Immature natural killer cell (primary cell): ENCODE results near the gene BRAP. TPM values are rescaled to one million over a fixed set of nuclear protein-coding genes. Genes with fewer than 3 reads are reported as not detected.
"Not testable (repeated sequence)": the region's sequence is repeated elsewhere in the genome, so short reads cannot be mapped to it uniquely, and the experiment has no call there.

Experiments used
- DNase-seq, 3 donors: peaks; one replicate each; pipeline ENCODE4 v3.0.0; 2022; ENCODE audit warnings: mixed read lengths in 1 of 3
- H3K27ac Mint-ChIP-seq, 6 donors: one replicate each; pipeline ENCODE4 v1.8.0; 2020; ENCODE audit warnings: mixed read lengths in 6 of 6, mild to moderate bottlenecking in 5 of 6, inconsistent platforms in 4 of 6, moderate library complexity in 3 of 6
- H3K27me3 Mint-ChIP-seq, 3 donors: one replicate each; pipeline ENCODE4 v1.8.0; 2020 to 2021; ENCODE audit warnings: low read depth in 3 of 3, mild to moderate bottlenecking in 3 of 3, mixed read lengths in 3 of 3, moderate library complexity in 3 of 3, inconsistent platforms in 1 of 3
- H3K36me3 Mint-ChIP-seq, 3 donors: one replicate each; pipeline ENCODE4 v1.8.0; 2020; ENCODE audit warnings: mixed read lengths in 3 of 3, inconsistent platforms in 2 of 3, mild to moderate bottlenecking in 2 of 3
- H3K4me1 Mint-ChIP-seq, 2 donors: one replicate each; pipeline ENCODE4 v1.8.0; 2020; ENCODE audit warnings: inconsistent platforms in 2 of 2, mild to moderate bottlenecking in 2 of 2, mixed read lengths in 2 of 2, moderate library complexity in 1 of 2
- H3K4me3 Mint-ChIP-seq, 5 donors: one replicate each; pipeline ENCODE4 v1.8.0; 2020; ENCODE audit warnings: mild to moderate bottlenecking in 5 of 5, mixed read lengths in 5 of 5, inconsistent platforms in 3 of 5, moderate library complexity in 3 of 5
- H3K9me3 Mint-ChIP-seq, 6 donors: one replicate each; pipeline ENCODE4 v1.8.0; 2020; ENCODE audit warnings: mild to moderate bottlenecking in 6 of 6, mixed read lengths in 6 of 6, inconsistent platforms in 4 of 6, moderate library complexity in 3 of 6
- polyA plus RNA-seq, 3 donors: library from polyadenylated mRNA; unstranded; fragments of 300-500 nt; fragmentation: Illumina TruSeq; gene quantifications; one replicate each; pipeline ENCODE4 v1.2.3, GENCODE V29; 2021

The BRAP gene
- polyA plus RNA-seq, 3 donors from 2014 or later: 11.7 to 23.6 (median 15.0) TPM

- Mint-ChIP-seq H3K27me3 (peaks cover 0 to 4% (median 0%) of the 10 kb centered on the region in 3 donors), H3K27ac (peak overlapping the region in 1 of 6 donors; percentile 32), H3K4me1 (no peaks in the 10 kb centered on the region), H3K36me3 (no peaks in the 10 kb centered on the region), H3K9me3 (peaks cover 0 to 2% (median 0%) of the 10 kb centered on the region in 6 donors), H3K4me3 (no peak overlapping the region)
- DNase-seq: no peak
Observed at GRCh38 chr12:111624540-111624939, 61.2 kb downstream of the BRAP start.

GRCh38 chr12:111617841-111618240, 67.9 kb downstream of the BRAP start:
- not testable (repeated sequence) for H3K4me1 Mint-ChIP-seq, H3K27me3 Mint-ChIP-seq

GRCh38 chr12:111616177-111616623, 69.6 kb downstream of the BRAP start:
- Mint-ChIP-seq H3K27ac (no peak overlapping the region), H3K4me1 (no peaks in the 10 kb centered on the region), H3K9me3 (peaks cover 0 to 2% (median 0%) of the 10 kb centered on the region in 6 donors), H3K36me3 (no peaks in the 10 kb centered on the region), H3K27me3 (no peaks in the 10 kb centered on the region), H3K4me3 (no peak overlapping the region)
- no peak for DNase-seq

More at GRCh38 chr12:111617841-111618240, 67.9 kb downstream of the BRAP start:
- not testable (repeated sequence) for H3K36me3 Mint-ChIP-seq, H3K9me3 Mint-ChIP-seq, DNase-seq, H3K4me3 Mint-ChIP-seq
- H3K27ac Mint-ChIP-seq: peak overlapping the region in 1 of 6 donors; percentile 55

GRCh38 chr12:111607239-111607638, 78.5 kb downstream of the BRAP start:
- H3K4me3 Mint-ChIP-seq: no peak overlapping the region
- no peaks in the 10 kb centered on the region for H3K36me3 Mint-ChIP-seq
- H3K27me3 Mint-ChIP-seq: peaks cover 0 to 2% (median 2%) of the 10 kb centered on the region in 3 donors
- H3K27ac Mint-ChIP-seq: no peak overlapping the region
- H3K4me1 Mint-ChIP-seq: no peaks in the 10 kb centered on the region
- no peaks in the 10 kb centered on the region for H3K9me3 Mint-ChIP-seq
- DNase-seq: no peak

- H3K27me3 Mint-ChIP-seq: peaks cover 0 to 2% (median 2%) of the 10 kb centered on the region in 3 donors
- H3K4me3 Mint-ChIP-seq: no peak overlapping the region
- H3K4me1 Mint-ChIP-seq: no peaks in the 10 kb centered on the region
- H3K36me3 Mint-ChIP-seq: no peaks in the 10 kb centered on the region
- no peak overlapping the region for H3K27ac Mint-ChIP-seq
- no peaks in the 10 kb centered on the region for H3K9me3 Mint-ChIP-seq
- no peak for DNase-seq
Observed at GRCh38 chr12:111606767-111607230, 79.0 kb downstream of the BRAP start.

GRCh38 chr12:111605911-111606766, 79.6 kb downstream of the BRAP start:
- DNase-seq: no peak
- H3K9me3 Mint-ChIP-seq: no peaks in the 10 kb centered on the region
- H3K27ac Mint-ChIP-seq: no peak overlapping the region
- peaks cover 0 to 2% (median 2%) of the 10 kb centered on the region in 3 donors for H3K27me3 Mint-ChIP-seq
- H3K4me1 Mint-ChIP-seq: no peaks in the 10 kb centered on the region
- H3K36me3 Mint-ChIP-seq: no peaks in the 10 kb centered on the region
- H3K4me3 Mint-ChIP-seq: no peak overlapping the region

GRCh38 chr12:111602857-111603256, 82.9 kb downstream of the BRAP start:
- H3K27ac Mint-ChIP-seq, DNase-seq, H3K9me3 Mint-ChIP-seq, H3K4me3 Mint-ChIP-seq, H3K36me3 Mint-ChIP-seq, H3K4me1 Mint-ChIP-seq: not testable (repeated sequence)
- peaks cover 19% of the 10 kb centered on the region in 3 donors for H3K27me3 Mint-ChIP-seq

- H3K4me3 Mint-ChIP-seq: peak overlapping the region in 1 of 5 donors; percentile 14
- no peaks in the 10 kb centered on the region for H3K9me3 Mint-ChIP-seq
- no peak overlapping the region for H3K27ac Mint-ChIP-seq
Observed at GRCh38 chr12:111602348-111602747, 83.4 kb downstream of the BRAP start.

GRCh38 chr12:111600986-111601385, 84.8 kb downstream of the BRAP start:
- not testable (repeated sequence) for H3K36me3 Mint-ChIP-seq, DNase-seq, H3K9me3 Mint-ChIP-seq, H3K4me3 Mint-ChIP-seq, H3K27ac Mint-ChIP-seq
- peaks cover 23 to 26% of the 10 kb centered on the region in 2 donors for H3K4me1 Mint-ChIP-seq
- H3K27me3 Mint-ChIP-seq: peaks cover 22 to 25% (median 24%) of the 10 kb centered on the region in 3 donors

More at GRCh38 chr12:111602348-111602747, 83.4 kb downstream of the BRAP start:
- H3K36me3 Mint-ChIP-seq: no peaks in the 10 kb centered on the region
- H3K4me1 Mint-ChIP-seq: peaks cover 12 to 13% of the 10 kb centered on the region in 2 donors
- peaks cover 22 to 23% (median 23%) of the 10 kb centered on the region in 3 donors for H3K27me3 Mint-ChIP-seq
- no peak for DNase-seq

- Mint-ChIP-seq H3K4me3 (peak overlapping the region; percentile 83 to 91 (median 86)), H3K4me1 (peaks cover 24 to 32% of the 10 kb centered on the region in 2 donors), H3K27ac (peak overlapping the region; percentile 78 to 96 (median 88)), H3K9me3 (no peaks in the 10 kb centered on the region), H3K36me3 (no peaks in the 10 kb centered on the region), H3K27me3 (peaks cover 22 to 25% (median 24%) of the 10 kb centered on the region in 3 donors)
- DNase-seq: no peak
Observed at GRCh38 chr12:111600205-111600642, 85.5 kb downstream of the BRAP start.

GRCh38 chr12:111599453-111600204, 86.1 kb downstream of the BRAP start:
- peaks cover 30 to 38% of the 10 kb centered on the region in 2 donors for H3K4me1 Mint-ChIP-seq
- H3K4me3 Mint-ChIP-seq: peak overlapping the region; percentile 83 to 91 (median 86)
- no peaks in the 10 kb centered on the region for H3K36me3 Mint-ChIP-seq
- H3K27ac Mint-ChIP-seq: peak overlapping the region; percentile 78 to 96 (median 88)
- H3K27me3 Mint-ChIP-seq: peaks cover 22 to 25% (median 24%) of the 10 kb centered on the region in 3 donors
- DNase-seq: peak; percentile 90 to 93 (median 93)
- H3K9me3 Mint-ChIP-seq: no peaks in the 10 kb centered on the region

GRCh38 chr12:111598637-111599452, 86.9 kb downstream of the BRAP start, which contains the start of gene ATXN2:
Gene ATXN2, minus strand, starts transcription at chr12:111599315. Its CDS starts 281 bp downstream, at chr12:111599034.
- Mint-ChIP-seq H3K36me3 (no peaks in the 10 kb centered on the region), H3K4me1 (peaks cover 31 to 46% of the 10 kb centered on the region in 2 donors), H3K27ac (peak within 1 kb of the TSS; percentile 85 to 96 (median 89)), H3K27me3 (peaks cover 22 to 25% (median 24%) of the 10 kb centered on the region in 3 donors), H3K9me3 (no peaks in the 10 kb centered on the region), H3K4me3 (peak within 1 kb of the TSS; percentile 91 to 92 (median 92))
- peak in 1 of 3 donors; percentile 16 for DNase-seq
